ENCODE data around the gene PHF13. TPM values are rescaled to one million over a fixed set of nuclear protein-coding genes. Genes with fewer than 3 reads are reported as not detected.
A peak's percentile ranks its signal among the peaks of the same experiment; 100 is the strongest.

The PHF13 gene
- total RNA-seq, 1 experiment from 2014 or later, result 55.8 TPM

- no peaks in the 10 kb centered on the region for H3K9me3 ChIP-seq (ENCODE audit: control insufficient read depth, low read depth, low read length)
- no peak overlapping the region for H2BK5ac ChIP-seq (ENCODE audit: insufficient read length, low read length)
- no peak overlapping the region for H3K18ac ChIP-seq (ENCODE audit: insufficient read length, low read depth, low read length)
- H2BK20ac ChIP-seq (ENCODE audit: low read depth, low read length, poor library complexity, severe bottlenecking), result no peak overlapping the region
- Mint-ChIP-seq H3K36me3 (ENCODE audit: insufficient read depth in 1 of 3, low read depth in 3 of 3) (peaks cover 9 to 37% (median 36%) of the 10 kb centered on the region in 3 experiments; a peak in 6 of 7 replicates), H3K9me3 (no peaks in the 10 kb centered on the region), H3K4me1 (peaks cover 0 to 3% of the 10 kb centered on the region in 2 experiments; a peak in 1 of 4 replicates), H3K4me3 (no peak overlapping the region), H3K27ac (peak overlapping the region in 1 of 3 experiments; percentile 77; a peak in 2 of 7 replicates), H3K27me3 (ENCODE audit: low read depth) (no peaks in the 10 kb centered on the region)
- no peak overlapping the region for H2BK12ac ChIP-seq (ENCODE audit: insufficient read length, low read depth, low read length)
- no peak overlapping the region for H3K14ac ChIP-seq (ENCODE audit: insufficient read depth, low read length)
- H3K4me2 ChIP-seq (ENCODE audit: insufficient read depth, insufficient read length, low read length), result no peak overlapping the region
- no peak overlapping the region for H4K5ac ChIP-seq (ENCODE audit: insufficient read length, low read depth, low read length)
- H3K56ac ChIP-seq (ENCODE audit: insufficient read length, low read depth, low read length), result no peak overlapping the region
- H4K20me1 ChIP-seq (ENCODE audit: control insufficient read depth, insufficient read depth, insufficient read length), result no peaks in the 10 kb centered on the region
- no peaks in the 10 kb centered on the region for H3K23me2 ChIP-seq (ENCODE audit: insufficient read length, low read depth, low read length, poor library complexity, severe bottlenecking)
- H3K79me1 ChIP-seq (ENCODE audit: insufficient read depth, low read depth, low read length, poor library complexity, severe bottlenecking), result no peaks in the 10 kb centered on the region
- H3K9ac ChIP-seq (ENCODE audit: extremely low read depth, insufficient read length, low read length), result no peak overlapping the region
- H3K27ac ChIP-seq (ENCODE audit: insufficient read length, low read depth, low read length), result no peak overlapping the region
- H3K4me1 ChIP-seq (ENCODE audit: insufficient read depth, low read length), result no peaks in the 10 kb centered on the region
- H4K8ac ChIP-seq (replicated peaks; ENCODE audit: insufficient read length, low read depth, low read length), result no peak overlapping the region
- H3K79me2 ChIP-seq (ENCODE audit: insufficient read depth, low read length), result no peaks in the 10 kb centered on the region
- DNase-seq, result no peak
- no peak overlapping the region for H2BK15ac ChIP-seq (ENCODE audit: low read depth, low read length)
- no peaks in the 10 kb centered on the region for H3K27me3 ChIP-seq (ENCODE audit: insufficient read depth, low read length)
- H3T11ph ChIP-seq (ENCODE audit: low read length), result no peak overlapping the region
- no peak overlapping the region for H2BK120ac ChIP-seq (ENCODE audit: low read depth, low read length, poor library complexity, severe bottlenecking)
- H4K91ac ChIP-seq (ENCODE audit: insufficient read length, low read depth, low read length), result no peak overlapping the region
- no peak overlapping the region for H2AK5ac ChIP-seq (ENCODE audit: insufficient read length, low read length)
- H3K23ac ChIP-seq (ENCODE audit: insufficient read length, low read depth, low read length), result no peak overlapping the region
- TF ChIP-seq, protein P1, sequence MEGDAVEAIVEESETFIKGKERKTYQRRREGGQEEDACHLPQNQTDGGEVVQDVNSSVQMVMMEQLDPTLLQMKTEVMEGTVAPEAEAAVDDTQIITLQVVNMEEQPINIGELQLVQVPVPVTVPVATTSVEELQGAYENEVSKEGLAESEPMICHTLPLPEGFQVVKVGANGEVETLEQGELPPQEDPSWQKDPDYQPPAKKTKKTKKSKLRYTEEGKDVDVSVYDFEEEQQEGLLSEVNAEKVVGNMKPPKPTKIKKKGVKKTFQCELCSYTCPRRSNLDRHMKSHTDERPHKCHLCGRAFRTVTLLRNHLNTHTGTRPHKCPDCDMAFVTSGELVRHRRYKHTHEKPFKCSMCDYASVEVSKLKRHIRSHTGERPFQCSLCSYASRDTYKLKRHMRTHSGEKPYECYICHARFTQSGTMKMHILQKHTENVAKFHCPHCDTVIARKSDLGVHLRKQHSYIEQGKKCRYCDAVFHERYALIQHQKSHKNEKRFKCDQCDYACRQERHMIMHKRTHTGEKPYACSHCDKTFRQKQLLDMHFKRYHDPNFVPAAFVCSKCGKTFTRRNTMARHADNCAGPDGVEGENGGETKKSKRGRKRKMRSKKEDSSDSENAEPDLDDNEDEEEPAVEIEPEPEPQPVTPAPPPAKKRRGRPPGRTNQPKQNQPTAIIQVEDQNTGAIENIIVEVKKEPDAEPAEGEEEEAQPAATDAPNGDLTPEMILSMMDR (conservative IDR thresholded peaks at IDR 0.05), result no peak
- WGBS (ENCODE audit: extremely low coverage, insufficient read length, low lambda C conversion rate), result no CpG with 5 or more reads among the region's 25 CpGs
- H3K4ac ChIP-seq (ENCODE audit: low read depth, low read length), result no peak overlapping the region
- H2AFZ ChIP-seq (ENCODE audit: low read length), result no peak overlapping the region
Measured at GRCh38 chr1:6588128-6588892, 25.2 kb upstream of the PHF13 start.
